Body of pancreas (tissue), 4 donors: Measurements from ENCODE around the gene CRIM1. TPM values are rescaled to one million over a fixed set of nuclear protein-coding genes. Genes with fewer than 3 reads are reported as not detected.

Experiments used
- ATAC-seq: fragments of 150-250 bp; one replicate; pipeline ENCODE4 v1.9.1; 2016
- DNase-seq, 4 donors: peaks; one replicate each; pipeline ENCODE4 v3.0.0-alpha.2; 2019
- H3K27ac ChIP-seq, 4 donors: fragments of 200-600 bp; sonication (generic); 1 replicate in 3 of 4; 2 replicates in 1 of 4; pipeline versions ENCODE4 v1.5.1 to v1.6.1; 2016 to 2019; ENCODE audit warnings: mild to moderate bottlenecking in 1 of 4, mixed read lengths in 1 of 4, moderate library complexity in 1 of 4
- H3K27me3 ChIP-seq, 2 donors: fragments of 200-600 bp; sonication (generic); one replicate each; pipeline ENCODE4 v1.6.0; 2016; ENCODE audit warnings: mild to moderate bottlenecking in 1 of 2
- H3K36me3 ChIP-seq, 2 donors: fragments of 200-600 bp; sonication (generic); replicated peaks in 1 of 2; 2 replicates each; pipeline ENCODE4 v1.5.1; 2016; ENCODE audit warnings: low read depth in 2 of 2; ENCODE audit not compliant: insufficient read depth in 1 of 2
- H3K4me1 ChIP-seq: fragments of 200-600 bp; sonication (generic); one replicate; pipeline ENCODE4 v1.6.0; 2016
- H3K4me3 ChIP-seq, 2 donors: fragments of 200-600 bp; sonication (generic); 1 replicate in 1 of 2; 2 replicates in 1 of 2; pipeline ENCODE4 v1.5.1; 2016 to 2019
- H3K9me3 ChIP-seq, 3 donors: fragments of 200-600 bp; sonication (generic); 1 replicate in 2 of 3; 2 replicates in 1 of 3; pipeline ENCODE4 v1.5.1; 2016
- POLR2A ChIP-seq, 3 donors: fragments of 450-650 bp; IDR thresholded peaks; one replicate each; pipeline ENCODE4 v1.6.1; 2016; ENCODE audit warnings: antibody characterized with exemption in 3 of 3, mild to moderate bottlenecking in 2 of 3
- WGBS, 2 donors: methylation state at CpG; one replicate each; pipeline ENCODE4 v1.1.5; 2017; 5-methylcytosine and 5-hydroxymethylcytosine counted together
- intact Hi-C: fragments of 100-400 bp; cut with DNase I; formaldehyde crosslinking; loops from one replicate; pipeline ENCODE4 v1.15.1; 2023
- total RNA-seq, 2 donors: library from RNA; depleted of rRNA; stranded (reverse); fragments of >200 nt; gene quantifications; one replicate each; pipeline ENCODE4 v1.1.0, GENCODE V29; 2016
- TF ChIP-seq, protein P1 (sequence below), 7 experiments: fragments of 450-650 bp in 4 of 7; fragments of 200-600 bp in 3 of 7; sonication (generic) in 3 of 7; IDR thresholded peaks; one replicate each; pipeline ENCODE4 v1.5.1; 2016 to 2019; ENCODE audit warnings: antibody characterized with exemption in 7 of 7

CRIM1 gene
- total RNA-seq, 2 donors from 2014 or later = 41.5 to 64.6 TPM

DNA sequence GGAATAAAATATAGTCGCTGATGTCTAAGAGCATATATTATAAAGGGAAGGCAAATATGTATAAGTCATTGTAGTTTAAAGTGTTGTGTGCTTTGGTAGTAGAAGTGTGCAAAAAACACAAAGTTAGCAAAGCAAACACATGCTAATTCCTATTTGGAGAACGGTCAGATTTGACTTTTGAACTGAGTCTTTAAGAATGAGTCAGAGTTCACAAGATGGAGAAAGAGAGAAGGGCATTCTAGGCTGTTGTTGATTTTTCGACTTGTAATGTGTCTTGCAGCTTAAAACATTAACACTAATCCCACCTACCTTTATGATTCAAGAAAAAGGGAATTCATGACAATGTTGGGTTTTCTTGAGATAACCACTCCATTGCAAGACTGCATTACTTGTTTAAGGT is 98.1 kb downstream of the CRIM1 start:
- H3K4me1 ChIP-seq = peaks cover 5% of the 10 kb centered on the region

DNA sequence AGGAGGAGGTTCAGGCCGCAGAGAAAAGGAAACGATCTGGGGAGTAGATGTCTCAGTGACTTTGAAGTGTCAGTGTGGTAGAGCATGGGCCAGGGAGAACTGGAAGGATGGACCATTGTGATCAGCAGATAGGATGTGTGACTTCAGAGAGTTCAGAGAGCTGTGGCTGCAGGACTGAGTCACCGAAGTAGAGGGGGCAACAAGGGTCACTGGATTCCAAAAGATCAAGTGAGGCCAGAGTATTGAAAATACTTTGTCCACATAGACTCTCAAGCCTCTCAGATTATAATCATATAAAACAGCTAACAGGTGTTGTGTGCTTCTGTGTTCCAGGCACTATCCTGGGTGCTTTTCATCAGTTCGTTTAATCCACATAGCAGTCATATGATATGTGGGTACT is 99.4 kb downstream of the CRIM1 start:
- TF ChIP-seq, protein P1, sequence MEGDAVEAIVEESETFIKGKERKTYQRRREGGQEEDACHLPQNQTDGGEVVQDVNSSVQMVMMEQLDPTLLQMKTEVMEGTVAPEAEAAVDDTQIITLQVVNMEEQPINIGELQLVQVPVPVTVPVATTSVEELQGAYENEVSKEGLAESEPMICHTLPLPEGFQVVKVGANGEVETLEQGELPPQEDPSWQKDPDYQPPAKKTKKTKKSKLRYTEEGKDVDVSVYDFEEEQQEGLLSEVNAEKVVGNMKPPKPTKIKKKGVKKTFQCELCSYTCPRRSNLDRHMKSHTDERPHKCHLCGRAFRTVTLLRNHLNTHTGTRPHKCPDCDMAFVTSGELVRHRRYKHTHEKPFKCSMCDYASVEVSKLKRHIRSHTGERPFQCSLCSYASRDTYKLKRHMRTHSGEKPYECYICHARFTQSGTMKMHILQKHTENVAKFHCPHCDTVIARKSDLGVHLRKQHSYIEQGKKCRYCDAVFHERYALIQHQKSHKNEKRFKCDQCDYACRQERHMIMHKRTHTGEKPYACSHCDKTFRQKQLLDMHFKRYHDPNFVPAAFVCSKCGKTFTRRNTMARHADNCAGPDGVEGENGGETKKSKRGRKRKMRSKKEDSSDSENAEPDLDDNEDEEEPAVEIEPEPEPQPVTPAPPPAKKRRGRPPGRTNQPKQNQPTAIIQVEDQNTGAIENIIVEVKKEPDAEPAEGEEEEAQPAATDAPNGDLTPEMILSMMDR (IDR thresholded peaks at IDR 0.05) = no peak
- TF ChIP-seq POLR2A (IDR thresholded peaks at IDR 0.05) = no peak
- WGBS, 2 donors = 61 to 67% methylated on average over 4 of the region's 4 CpGs
- Histone ChIP-seq H3K36me3 (no peaks in the 10 kb centered on the region), H3K27me3 (no peaks in the 10 kb centered on the region), H3K4me3 (no peak overlapping the region), H3K9me3 (no peaks in the 10 kb centered on the region), H3K27ac (no peak overlapping the region), H3K4me1 (peaks cover 12% of the 10 kb centered on the region)
- ATAC-seq (no peak), DNase-seq (no peak)
- intact Hi-C loops = no loop called here

More for the DNA sequence above, 98.1 kb downstream of the CRIM1 start:
- Histone ChIP-seq H3K36me3 (no peaks in the 10 kb centered on the region), H3K4me3 (no peak overlapping the region), H3K27ac (no peak overlapping the region), H3K27me3 (no peaks in the 10 kb centered on the region), H3K9me3 (no peaks in the 10 kb centered on the region)
- ATAC-seq (no peak), DNase-seq (no peak)
- TF ChIP-seq, protein P1 (IDR thresholded peaks at IDR 0.05) = no peak
- TF ChIP-seq POLR2A (IDR thresholded peaks at IDR 0.05) = no peak
- intact Hi-C loops = no loop called here
- 65 to 71% methylated on average over 3 of the region's 3 CpGs for WGBS, 2 donors

- Histone ChIP-seq H3K9me3 (no peaks in the 10 kb centered on the region), H3K36me3 (no peaks in the 10 kb centered on the region), H3K27ac (peak overlapping the region in 3 of 4 donors; percentile 18 to 56 (median 47)), H3K4me3 (no peak overlapping the region), H3K4me1 (peaks cover 13% of the 10 kb centered on the region), H3K27me3 (no peaks in the 10 kb centered on the region)
- 71 to 73% methylated on average over 4 of the region's 4 CpGs for WGBS, 2 donors
- TF ChIP-seq, protein P1 (IDR thresholded peaks at IDR 0.05) = no peak
- no peak for TF ChIP-seq POLR2A (IDR thresholded peaks at IDR 0.05)
- no peak for DNase-seq
- intact Hi-C loops = no loop called here
- no peak for ATAC-seq
Observed at GRCh38 chr2:36455788-36456187, 100.2 kb downstream of the CRIM1 start.

GRCh38 chr2:36456227-36457175 is 100.9 kb downstream of the CRIM1 start:
- DNase-seq (peak; percentile 29 to 55 (median 43)), ATAC-seq (peak; percentile 57)
- H3K4me1 ChIP-seq = peaks cover 20% of the 10 kb centered on the region
- H3K4me3 ChIP-seq = no peak overlapping the region
- TF ChIP-seq, protein P1 (IDR thresholded peaks at IDR 0.05) = no peak
- no peak for TF ChIP-seq POLR2A (IDR thresholded peaks at IDR 0.05)
- H3K27ac ChIP-seq = peak overlapping the region in 3 of 4 donors; percentile 19 to 56 (median 47)
- WGBS, 2 donors = 34 to 47% methylated on average over 17 of the region's 17 CpGs
- intact Hi-C loops = no loop called here
- H3K27me3 ChIP-seq = no peaks in the 10 kb centered on the region
- H3K9me3 ChIP-seq = no peaks in the 10 kb centered on the region
- H3K36me3 ChIP-seq = no peaks in the 10 kb centered on the region
